Measurements from ENCODE around the gene AGAP3. TPM values are rescaled to one million over a fixed set of nuclear protein-coding genes. Genes with fewer than 3 reads are reported as not detected.
A peak's percentile ranks its signal among the peaks of the same experiment; 100 is the strongest.

Gene AGAP3
- total RNA-seq, 2 donors from 2014 or later = 50.8 to 79.2 TPM

DNA sequence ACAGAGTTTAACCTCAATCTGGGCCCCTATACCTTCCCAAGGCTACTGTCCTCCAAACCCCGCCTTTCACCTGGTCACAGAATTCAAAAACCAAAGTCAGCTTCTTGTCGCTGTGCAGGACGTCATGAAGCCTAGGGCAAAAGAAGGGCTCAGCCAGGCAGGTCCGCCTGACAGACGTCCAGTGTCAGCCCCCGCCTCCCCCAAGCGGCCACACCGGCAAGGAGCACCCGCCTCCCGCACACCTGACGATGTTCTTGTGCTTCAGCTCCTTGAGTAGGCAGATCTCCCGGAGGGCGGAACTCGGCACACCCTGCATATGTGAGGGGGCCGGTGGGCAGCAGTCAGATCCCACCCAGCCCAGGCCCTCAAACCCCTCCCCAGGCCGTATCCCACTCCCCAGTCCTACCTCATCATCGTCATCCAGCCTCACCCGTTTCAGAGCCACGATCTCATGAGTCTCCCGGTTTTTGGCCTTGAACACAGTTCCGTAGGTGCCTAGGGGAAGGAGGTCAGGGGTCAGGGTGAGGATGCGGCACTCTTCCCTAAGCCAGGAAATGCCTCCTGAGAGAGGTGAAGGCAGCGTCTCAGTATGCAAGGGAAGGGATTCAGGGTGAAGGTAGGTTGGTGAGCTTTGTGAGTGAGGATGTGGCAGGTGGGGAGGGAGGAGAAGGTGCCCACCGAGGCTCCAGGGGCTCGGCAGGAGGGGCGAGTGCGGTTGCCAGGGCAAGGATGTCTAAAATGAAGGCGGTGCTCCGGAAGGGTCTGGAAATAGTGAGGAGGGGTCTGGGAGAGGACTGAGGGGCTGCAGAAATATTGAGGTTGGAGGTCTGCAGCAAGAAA is 29.4 kb upstream of the AGAP3 start:
- Histone ChIP-seq H3K27me3 (no peaks in the 10 kb centered on the region), H3K9me3 (no peaks in the 10 kb centered on the region), H3K9ac (ENCODE audit: low read depth in 2 of 2, low read length in 2 of 2) (peak overlapping the region; percentile 68 to 98), H3K4me1 (peaks cover 23% of the 10 kb centered on the region), H3K36me3 (no peaks in the 10 kb centered on the region), H3K4me3 (peak overlapping the region; percentile 46), H3K27ac (no peak overlapping the region)
- TF ChIP-seq CTCF (IDR thresholded peaks at IDR 0.05) = no peak
- intact Hi-C loops (cut with DNase I) = no loop called here
- peak; percentile 38 for DNase-seq

DNA sequence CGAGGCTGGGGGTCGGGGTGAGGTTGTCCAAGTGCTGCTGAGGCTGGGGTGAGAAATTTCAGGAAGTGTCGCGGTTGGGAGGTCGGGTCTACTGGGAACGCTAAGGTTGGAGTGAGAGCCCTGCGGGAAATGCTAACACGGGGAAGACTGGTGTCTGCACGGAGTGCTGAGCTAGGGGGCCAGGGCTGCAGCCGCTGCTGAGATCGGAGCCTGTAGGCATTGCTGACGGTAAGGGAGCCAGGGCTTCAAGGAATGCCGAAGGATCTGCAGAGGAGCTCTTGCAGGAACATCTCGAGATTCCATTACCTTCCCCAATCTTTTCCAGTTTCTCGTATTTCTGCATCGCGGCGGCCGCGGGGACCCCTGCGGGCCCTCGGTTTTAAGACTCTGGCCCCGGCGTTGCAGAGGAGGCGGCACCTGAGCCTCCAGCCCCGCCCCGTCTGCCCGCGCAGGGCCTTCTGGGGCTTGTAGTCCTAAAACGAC is 28.7 kb upstream of the AGAP3 start, which contains the start of gene CDK5:
Gene CDK5, minus strand, starts transcription at position 392 of the 483 bp plus-strand sequence. Its CDS starts 49 bp downstream, at position 343.
- TF ChIP-seq CTCF (IDR thresholded peaks at IDR 0.05) = no peak
- H3K4me3 ChIP-seq = peak within 1 kb of the TSS; percentile 46
- H3K27me3 ChIP-seq = no peaks in the 10 kb centered on the region
- H3K4me1 ChIP-seq = peaks cover 24% of the 10 kb centered on the region
- peak within 1 kb of the TSS; percentile 96 for H3K27ac ChIP-seq
- H3K9me3 ChIP-seq = no peaks in the 10 kb centered on the region
- H3K9ac ChIP-seq (ENCODE audit: low read depth in 2 of 2, low read length in 2 of 2) = peak within 1 kb of the TSS; percentile 76 to 98
- DNase-seq = no peak
- intact Hi-C loops (cut with DNase I) = no loop called here
- H3K36me3 ChIP-seq = no peaks in the 10 kb centered on the region

GRCh38 chr7:151057989-151058780 is 28.1 kb upstream of the AGAP3 start:
- intact Hi-C loops (cut with DNase I) = no loop called here
- no peaks in the 10 kb centered on the region for H3K27me3 ChIP-seq
- TF ChIP-seq CTCF (IDR thresholded peaks at IDR 0.05) = no peak
- H3K4me1 ChIP-seq = peaks cover 24% of the 10 kb centered on the region
- peak; percentile 99 for DNase-seq
- H3K9ac ChIP-seq (ENCODE audit: low read depth in 2 of 2, low read length in 2 of 2) = peak overlapping the region; percentile 76 to 98
- peak overlapping the region; percentile 96 for H3K27ac ChIP-seq
- H3K9me3 ChIP-seq = no peaks in the 10 kb centered on the region
- no peaks in the 10 kb centered on the region for H3K36me3 ChIP-seq
- peak overlapping the region; percentile 46 for H3K4me3 ChIP-seq

- Histone ChIP-seq H3K4me3 (peak overlapping the region; percentile 46), H3K9me3 (no peaks in the 10 kb centered on the region), H3K9ac (ENCODE audit: low read depth in 2 of 2, low read length in 2 of 2) (peak overlapping the region; percentile 84 to 98), H3K27me3 (no peaks in the 10 kb centered on the region), H3K27ac (peak overlapping the region; percentile 96), H3K4me1 (peaks cover 24% of the 10 kb centered on the region), H3K36me3 (no peaks in the 10 kb centered on the region)
- no peak for TF ChIP-seq CTCF (IDR thresholded peaks at IDR 0.05)
- peak; percentile 44 for DNase-seq
- intact Hi-C loops (cut with DNase I) = no loop called here
Observed at GRCh38 chr7:151058781-151059366, 27.4 kb upstream of the AGAP3 start.

All from colonic mucosa (tissue), 4 donors.